Smooth muscle cell (in vitro differentiated cells): Measurements from ENCODE around the gene RGS6. TPM values are rescaled to one million over a fixed set of nuclear protein-coding genes. Genes with fewer than 3 reads are reported as not detected.

Experiments used
- DNase-seq: peaks from one replicate; lab custom pipeline; 2025; ENCODE audit not compliant: unreplicated experiment; lab: John Stamatoyannopoulos, UW
- H2AFZ ChIP-seq: fragments of 200-600 bp; sonication (generic); 2 replicates; pipeline ENCODE4 v1.6.0; 2016; ENCODE audit warnings: antibody characterized with exemption, low read depth, mild to moderate bottlenecking
- H3F3A ChIP-seq: fragments of 200-600 bp; sonication (generic); 2 replicates; pipeline ENCODE4 v1.6.0; 2017; ENCODE audit warnings: antibody characterized with exemption, low read depth
- H3K27ac ChIP-seq: fragments of 200-600 bp; sonication (generic); 2 replicates; pipeline ENCODE4 v1.5.1; 2016; ENCODE audit warnings: low read depth, mild to moderate bottlenecking
- H3K27me3 ChIP-seq: fragments of 200-600 bp; sonication (generic); 2 replicates; pipeline ENCODE4 v1.6.1; 2016; ENCODE audit warnings: low read depth, mild to moderate bottlenecking
- H3K36me3 ChIP-seq: fragments of 200-600 bp; sonication (generic); 2 replicates; pipeline ENCODE4 v1.5.1; 2016; ENCODE audit warnings: low read depth
- H3K4me1 ChIP-seq: fragments of 200-600 bp; sonication (generic); 2 replicates; pipeline ENCODE4 v1.5.1; 2016; ENCODE audit warnings: low read depth
- H3K4me2 ChIP-seq: fragments of 200-600 bp; sonication (generic); 2 replicates; pipeline ENCODE4 v1.6.0; 2016; ENCODE audit warnings: mild to moderate bottlenecking
- H3K4me3 ChIP-seq: fragments of 200-600 bp; sonication (generic); 2 replicates; pipeline ENCODE4 v1.5.1; 2016; ENCODE audit warnings: mild to moderate bottlenecking
- H3K79me2 ChIP-seq: fragments of 200-600 bp; sonication (generic); 2 replicates; pipeline ENCODE4 v1.6.0; 2016; ENCODE audit warnings: low read depth, mild to moderate bottlenecking
- H3K9ac ChIP-seq: fragments of 200-600 bp; sonication (generic); 2 replicates; pipeline ENCODE4 v1.6.0; 2016; ENCODE audit warnings: low read depth
- H3K9me3 ChIP-seq: fragments of 200-600 bp; sonication (generic); replicated peaks from 2 replicates; pipeline ENCODE4 v1.5.1; 2016; ENCODE audit warnings: low read depth
- H4K20me1 ChIP-seq: fragments of 200-600 bp; sonication (generic); 2 replicates; pipeline ENCODE4 v1.6.0; 2016; ENCODE audit warnings: low read depth
- CTCF ChIP-seq: fragments of 200-600 bp; sonication (generic); IDR thresholded peaks from 2 replicates; pipeline ENCODE4 v1.5.1; 2017; ENCODE audit warnings: borderline replicate concordance, mild to moderate bottlenecking, antibody characterized with exemption; ENCODE audit not compliant: insufficient read depth, poor library complexity, severe bottlenecking
- WGBS: methylation state at CpG from one replicate; pipeline ENCODE4 v1.1.7; 2016; ENCODE audit warnings: low lambda C conversion rate; 5-methylcytosine and 5-hydroxymethylcytosine counted together
- polyA plus RNA-seq: library from polyadenylated mRNA; unstranded; fragments of >200 nt; fragmentation: Nextera tagmentation; extraction: Ambion mirVana; gene quantifications from 2 replicates; pipeline ENCODE4 v1.2.1, GENCODE V29; 2016
- total RNA-seq: library from RNA; depleted of rRNA; stranded (reverse); fragments of >200 nt; gene quantifications from 2 replicates; pipeline ENCODE4 v1.2.3, GENCODE V29; 2014

Gene RGS6
- total and polyA plus RNA-seq, 2 experiments from 2014 or later: 0.40 TPM; not detected in 1

DNA sequence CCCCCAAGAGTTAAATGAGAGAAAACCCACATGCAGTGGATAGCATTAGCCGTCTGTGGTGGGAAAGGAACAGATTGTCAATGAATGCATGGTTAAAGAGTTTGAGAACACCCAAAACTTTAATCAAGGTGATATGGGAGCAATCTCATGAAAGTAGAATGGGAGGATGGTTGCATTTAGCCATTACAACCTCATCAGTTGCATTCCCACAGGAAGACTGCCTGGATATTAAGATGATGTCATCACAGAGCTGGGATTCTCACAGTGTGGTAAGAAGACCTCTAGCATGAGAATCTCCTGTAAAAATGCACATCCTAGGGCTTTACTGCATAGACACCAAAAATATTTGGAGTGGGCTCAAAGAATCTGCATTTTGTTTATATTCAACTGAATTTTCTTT lies 284.9 kb downstream of the RGS6 start:
- H3K4me3 ChIP-seq: no peak overlapping the region
- no peaks in the 10 kb centered on the region for H3K27me3 ChIP-seq
- no peak overlapping the region for H3K4me2 ChIP-seq
- H3K27ac ChIP-seq: no peak overlapping the region
- no peak for DNase-seq
- H3F3A ChIP-seq: no peaks in the 10 kb centered on the region
- no peaks in the 10 kb centered on the region for H4K20me1 ChIP-seq
- H3K79me2 ChIP-seq: no peaks in the 10 kb centered on the region
- H3K36me3 ChIP-seq: no peaks in the 10 kb centered on the region
- no peaks in the 10 kb centered on the region for H3K4me1 ChIP-seq
- H3K9ac ChIP-seq: no peak overlapping the region
- H2AFZ ChIP-seq: no peak overlapping the region
- 96% methylated on average over 1 of the region's 1 CpG for WGBS
- peaks cover 5% of the 10 kb centered on the region for H3K9me3 ChIP-seq
- TF ChIP-seq CTCF: no peak

DNA sequence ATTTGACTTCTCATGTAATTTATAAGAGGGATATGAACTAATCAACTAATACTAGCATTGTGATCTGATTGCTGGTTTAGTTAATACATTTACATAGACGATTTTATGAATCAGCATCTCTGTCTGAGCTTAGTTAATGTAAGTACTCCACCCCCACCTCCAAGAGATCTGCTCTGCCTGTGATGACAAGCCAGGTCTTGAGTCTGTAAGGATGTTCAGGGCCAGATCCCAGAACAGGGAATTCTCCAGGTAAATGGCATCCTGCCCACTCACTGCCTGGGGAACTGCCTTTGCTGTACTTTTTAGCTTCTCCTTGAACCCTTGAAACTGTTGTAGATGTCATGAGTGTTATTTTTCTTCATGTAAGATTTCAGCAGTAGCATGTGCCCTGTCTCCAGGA lies 289.8 kb downstream of the RGS6 start:
- Histone ChIP-seq H3K79me2 (no peaks in the 10 kb centered on the region), H3K36me3 (no peaks in the 10 kb centered on the region), H3K4me2 (no peak overlapping the region), H3K27me3 (no peaks in the 10 kb centered on the region), H3K4me1 (no peaks in the 10 kb centered on the region), H3K9me3 (peaks cover 5% of the 10 kb centered on the region), H3K4me3 (no peak overlapping the region), H4K20me1 (no peaks in the 10 kb centered on the region), H3K9ac (no peak overlapping the region), H3K27ac (no peak overlapping the region), H3F3A (no peaks in the 10 kb centered on the region), H2AFZ (no peak overlapping the region)
- no peak for TF ChIP-seq CTCF
- no peak for DNase-seq
- WGBS: 81% methylated on average over 1 of the region's 1 CpG

DNA sequence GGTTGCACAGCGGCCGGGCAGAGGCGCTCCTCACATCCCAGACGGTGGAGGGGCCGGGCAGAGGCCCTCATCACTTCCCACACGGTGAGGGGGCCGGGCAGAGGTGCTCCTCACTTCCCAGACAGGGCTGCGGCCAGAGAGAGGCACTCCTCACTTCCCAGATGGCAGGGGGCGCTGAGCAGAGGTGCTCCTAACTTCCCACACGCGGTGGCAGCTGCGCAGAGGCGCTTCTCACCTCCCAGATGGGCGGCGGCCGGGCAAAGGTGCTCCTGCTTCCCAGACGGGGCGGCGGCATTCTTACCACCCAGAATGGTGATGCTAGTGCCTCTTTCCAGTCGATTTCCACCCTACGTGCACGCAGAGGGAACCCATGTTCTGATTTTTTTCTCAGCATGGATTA lies 304.4 kb downstream of the RGS6 start:
- no peak for DNase-seq
- WGBS: 91% methylated on average over 22 of the region's 22 CpGs
- H3K9ac ChIP-seq: no peak overlapping the region
- no peak overlapping the region for H3K4me3 ChIP-seq
- no peak overlapping the region for H3K27ac ChIP-seq
- H3K9me3 ChIP-seq: no peaks in the 10 kb centered on the region
- H3F3A ChIP-seq: no peaks in the 10 kb centered on the region
- no peaks in the 10 kb centered on the region for H3K79me2 ChIP-seq
- TF ChIP-seq CTCF: no peak
- H3K36me3 ChIP-seq: no peaks in the 10 kb centered on the region
- H3K4me1 ChIP-seq: no peaks in the 10 kb centered on the region
- H3K27me3 ChIP-seq: no peaks in the 10 kb centered on the region
- no peaks in the 10 kb centered on the region for H4K20me1 ChIP-seq
- H3K4me2 ChIP-seq: no peak overlapping the region
- H2AFZ ChIP-seq: no peak overlapping the region

GRCh38 chr14:72237722-72238666 lies 305.8 kb downstream of the RGS6 start:
- Histone ChIP-seq H3F3A (no peaks in the 10 kb centered on the region), H3K4me2 (no peak overlapping the region), H3K9me3 (no peaks in the 10 kb centered on the region), H3K27ac (no peak overlapping the region), H3K79me2 (no peaks in the 10 kb centered on the region), H3K9ac (no peak overlapping the region), H3K4me1 (no peaks in the 10 kb centered on the region), H3K4me3 (no peak overlapping the region), H3K27me3 (no peaks in the 10 kb centered on the region), H2AFZ (no peak overlapping the region), H4K20me1 (no peaks in the 10 kb centered on the region), H3K36me3 (no peaks in the 10 kb centered on the region)
- no peak for DNase-seq
- 88% methylated on average over 14 of the region's 14 CpGs for WGBS
- no peak for TF ChIP-seq CTCF
